HG02759 (cell line): ENCODE measurements around the gene TMEM134.

Experiments used
- ATAC-seq: cut with Tn5 transposase; IDR thresholded peaks from one replicate; pipeline ENCODE4 v1.9.1; 2021; ENCODE audit warnings: mild to moderate bottlenecking, moderate library complexity; ENCODE audit not compliant: unreplicated experiment

TMEM134 gene

GRCh38 chr11:67463680-67464410 lies 5.2 kb downstream of the TMEM134 start:
- ATAC-seq, result no peak

DNA sequence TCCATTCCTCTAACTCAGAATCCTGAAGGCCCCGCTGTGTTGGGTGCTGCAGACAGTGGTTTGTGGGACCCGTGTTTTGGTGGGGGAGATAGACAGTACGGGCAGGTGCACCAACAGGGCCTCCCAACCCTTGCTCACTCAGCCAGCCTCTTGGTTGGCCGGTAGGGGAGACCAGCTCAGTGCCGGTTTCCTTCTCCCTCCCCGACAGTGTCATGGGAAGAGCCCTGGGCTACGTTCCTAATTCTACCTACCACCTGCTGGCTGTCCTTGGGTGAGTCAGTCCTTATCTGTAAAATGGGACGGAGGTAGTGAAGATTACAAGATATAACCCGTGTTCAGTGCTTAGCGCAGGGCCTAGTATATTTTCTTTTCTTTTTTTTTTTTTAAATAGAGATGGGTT lies 5.9 kb downstream of the TMEM134 start:
- ATAC-seq, result no peak

DNA sequence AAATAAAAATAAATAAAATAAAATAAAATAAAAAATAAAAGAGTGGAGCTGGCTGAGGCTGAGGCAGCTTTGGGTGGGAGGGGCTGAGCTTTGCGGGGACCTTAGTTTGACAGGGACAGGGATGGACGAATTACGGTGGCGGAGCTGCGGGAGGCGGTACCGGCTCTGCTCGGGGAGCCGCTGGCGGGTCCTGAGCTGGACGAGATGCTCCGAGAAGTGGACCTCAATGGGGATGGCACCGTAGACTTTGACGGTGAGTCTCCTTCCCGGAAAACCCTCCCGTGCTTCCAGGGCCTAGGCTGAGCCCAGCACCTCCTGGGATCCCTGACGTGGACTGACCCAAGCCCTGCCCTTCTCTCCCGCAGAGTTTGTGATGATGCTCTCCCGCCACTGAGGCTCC lies 10.8 kb downstream of the TMEM134 start:
- ATAC-seq, result no peak

- no peak for ATAC-seq
Observed at GRCh38 chr11:67457453-67457852, 11.6 kb downstream of the TMEM134 start.

GRCh38 chr11:67456068-67456705 lies 12.9 kb downstream of the TMEM134 start:
- no peak for ATAC-seq

GRCh38 chr11:67455054-67455453 lies 14.0 kb downstream of the TMEM134 start, which contains the start of gene CABP4:
Gene CABP4 (plus strand): TSS chr11:67455354. CDS start chr11:67455424, 70 bp downstream.
- no peak for ATAC-seq

- ATAC-seq, result no peak
Observed at GRCh38 chr11:67453816-67454732, 15.0 kb downstream of the TMEM134 start.

- ATAC-seq, result no peak
Observed at GRCh38 chr11:67452141-67452952, 16.7 kb downstream of the TMEM134 start, which contains the start of gene GPR152. Gene GPR152 (minus strand): TSS chr11:67452729. CDS start chr11:67452724, 5 bp downstream.

DNA sequence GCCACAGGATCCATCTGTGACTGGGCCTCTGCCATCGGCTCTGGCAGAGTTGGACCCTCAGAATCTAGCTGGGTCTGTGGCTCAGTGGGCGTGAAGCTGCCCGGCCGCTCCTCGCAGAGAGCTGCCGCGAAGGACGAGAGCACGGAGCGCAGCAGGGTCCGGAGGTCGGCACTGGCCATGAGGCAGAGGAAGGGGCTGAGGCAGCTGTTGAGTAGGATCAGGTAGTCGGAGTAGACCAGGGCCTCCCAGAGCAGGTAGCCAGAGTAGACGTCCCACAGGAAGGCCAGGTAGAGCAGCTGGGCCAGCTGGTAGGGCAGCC lies 17.4 kb downstream of the TMEM134 start:
- ATAC-seq, result no peak

- ATAC-seq, result no peak
Observed at GRCh38 chr11:67450796-67451657, 18.0 kb downstream of the TMEM134 start.

GRCh38 chr11:67449116-67449844 lies 19.8 kb downstream of the TMEM134 start:
- ATAC-seq, result no peak

GRCh38 chr11:67448220-67448609 lies 20.8 kb downstream of the TMEM134 start:
- ATAC-seq, result no peak

DNA sequence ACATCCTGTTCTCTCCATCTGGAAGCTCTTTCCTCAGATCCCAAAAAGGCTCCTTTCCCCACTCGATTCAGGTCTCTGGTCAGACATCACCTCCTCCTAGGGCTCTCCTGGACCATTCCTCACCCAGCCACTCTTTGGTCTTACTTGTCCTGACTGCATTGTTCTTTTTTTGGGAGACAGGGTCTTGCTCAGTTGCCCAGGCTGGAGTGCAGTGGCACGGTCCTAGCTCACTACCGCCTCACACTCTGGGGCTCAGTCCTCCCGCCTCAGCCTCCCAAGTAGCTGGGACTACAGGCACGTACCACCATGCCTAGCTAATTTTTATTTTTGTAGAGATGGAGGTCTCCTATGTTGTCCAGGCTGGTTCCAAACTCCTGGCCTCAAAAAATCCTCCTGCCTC lies 23.5 kb downstream of the TMEM134 start:
- ATAC-seq, result no peak

DNA sequence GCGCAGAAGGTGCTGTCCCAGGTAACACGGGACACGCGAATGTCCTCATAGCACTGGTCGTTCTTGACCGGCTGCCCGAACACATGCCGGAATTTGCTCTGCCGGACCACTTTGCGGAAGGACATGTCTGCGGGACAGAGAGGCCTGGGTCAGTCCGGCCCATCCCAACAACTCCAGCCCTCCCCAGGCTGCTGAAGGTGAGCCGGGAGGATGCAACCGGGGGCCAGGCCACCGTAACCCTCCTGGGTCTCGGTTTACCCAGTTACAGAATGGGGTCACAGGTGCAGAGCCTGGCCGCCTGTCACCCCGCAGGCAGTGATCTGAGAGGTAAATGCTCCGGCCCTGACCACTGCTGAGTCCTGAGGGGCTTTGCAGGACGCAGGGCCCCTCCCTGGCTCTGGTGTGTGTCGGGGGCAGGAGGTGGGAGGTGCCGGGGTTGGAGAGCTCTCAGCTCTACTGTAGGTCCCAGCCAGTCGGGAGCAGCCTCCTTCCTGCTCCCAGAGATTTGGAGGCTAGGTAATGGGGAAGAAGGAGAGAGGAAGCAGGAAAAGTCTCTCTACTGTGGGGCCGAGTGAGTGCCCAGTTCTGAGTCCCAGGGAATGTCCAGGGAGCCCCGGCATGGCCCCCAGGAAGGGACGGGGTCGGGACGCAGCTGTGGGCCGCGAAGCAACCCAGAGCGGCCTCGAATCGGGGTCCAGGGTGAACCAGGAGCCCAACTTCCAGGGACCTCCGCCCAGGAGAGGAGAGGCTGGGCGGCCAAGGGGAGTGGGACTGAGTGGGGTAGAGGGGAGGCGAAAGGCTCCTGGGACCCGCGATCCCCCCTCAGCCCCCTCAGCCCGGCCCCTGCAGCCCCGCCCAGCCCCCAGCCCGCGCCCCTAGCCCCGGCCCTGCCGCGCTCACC lies 26.3 kb downstream of the TMEM134 start:
- ATAC-seq, result no peak

DNA sequence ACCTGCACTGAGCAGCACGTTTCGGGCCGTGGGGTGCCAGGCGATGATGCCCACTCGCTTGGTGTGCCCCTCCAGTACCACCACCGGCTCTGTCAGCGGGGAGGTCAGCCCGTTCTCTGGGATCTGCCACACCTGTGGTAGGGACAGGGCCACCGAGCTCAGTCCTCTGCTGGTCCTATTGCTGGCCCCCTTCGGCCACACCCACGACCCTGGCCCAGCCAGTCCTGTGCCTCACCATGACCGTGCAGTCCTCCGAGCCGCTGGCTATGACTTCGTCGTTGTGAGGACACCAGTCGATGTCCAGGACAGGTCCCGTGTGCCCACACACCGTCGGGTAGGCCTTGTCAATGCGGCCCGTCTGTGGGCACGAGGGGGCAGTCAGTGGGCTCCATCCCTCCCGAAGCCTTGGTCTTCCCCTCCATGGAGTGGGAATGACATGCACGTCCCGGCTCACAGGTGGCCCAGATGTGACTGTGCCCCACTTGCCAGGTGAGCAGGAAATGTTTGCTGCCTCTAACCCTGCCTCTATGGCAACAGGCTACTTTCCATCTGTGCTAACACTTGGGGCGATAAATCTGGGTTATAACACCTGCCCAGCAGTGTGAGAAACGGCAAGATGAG lies 27.2 kb downstream of the TMEM134 start:
- ATAC-seq, result no peak

- ATAC-seq, result no peak
Observed at GRCh38 chr11:67441098-67441563, 27.9 kb downstream of the TMEM134 start.
